Keratinocyte (primary cell): ENCODE results near the gene ZNF563. TPM values are rescaled to one million over a fixed set of nuclear protein-coding genes. Genes with fewer than 3 reads are reported as not detected.

Experiments used
- DNase-seq: peaks from one replicate; pipeline ENCODE4 v3.0.0-alpha.2; 2011; ENCODE audit warnings: low read depth, missing footprints, low spot score
- FAIRE-seq: peaks from 2 replicates; lab custom pipeline; 2011; peaks lifted over from hg19 to GRCh38; lab: Jason Lieb, UNC
- H2AFZ ChIP-seq: 2 replicates; pipeline ENCODE4 v1.6.0; 2012; ENCODE audit warnings: low read length, control low read depth, inconsistent platforms; ENCODE audit not compliant: control insufficient read depth
- H3K27ac ChIP-seq: 2 replicates; pipeline ENCODE4 v1.5.1; 2011; ENCODE audit warnings: low read length; ENCODE audit not compliant: control insufficient read depth, insufficient read depth
- H3K27me3 ChIP-seq: 3 replicates; pipeline ENCODE4 v1.6.0; 2011; ENCODE audit warnings: low read length; ENCODE audit not compliant: control insufficient read depth, insufficient read depth; ENCODE audit errors: extremely low read depth
- H3K36me3 ChIP-seq, 2 experiments: 2 replicates in 1 of 2; 3 replicates in 1 of 2; pipeline ENCODE4 v1.5.1; 2011; ENCODE audit warnings: low read length in 2 of 2, mild to moderate bottlenecking in 1 of 2; ENCODE audit not compliant: control insufficient read depth in 2 of 2, insufficient read depth in 2 of 2; ENCODE audit errors: extremely low read depth in 1 of 2
- H3K4me1 ChIP-seq: 3 replicates; pipeline ENCODE4 v1.5.1; 2011; ENCODE audit warnings: low read length; ENCODE audit not compliant: control insufficient read depth, insufficient read depth; ENCODE audit errors: extremely low read depth
- H3K4me2 ChIP-seq: 3 replicates; pipeline ENCODE4 v1.6.0; 2011; ENCODE audit warnings: low read depth, low read length; ENCODE audit not compliant: control insufficient read depth, insufficient read depth; ENCODE audit errors: extremely low read depth
- H3K4me3 ChIP-seq, 3 experiments: fragments of 200-600 bp in 1 of 3; sonication (generic) in 1 of 3; 2 replicates in 2 of 3; 3 replicates in 1 of 3; pipeline ENCODE4 v1.5.1; 2011 to 2016; ENCODE audit warnings: low read length in 3 of 3, mild to moderate bottlenecking in 3 of 3, control low read depth in 2 of 3, inconsistent platforms in 1 of 3, low read depth in 1 of 3, mixed read lengths in 1 of 3, mixed run types in 1 of 3, moderate library complexity in 1 of 3; ENCODE audit not compliant: control insufficient read depth in 2 of 3, insufficient read depth in 2 of 3; ENCODE audit errors: extremely low read depth in 1 of 3
- H3K79me2 ChIP-seq: 2 replicates; pipeline ENCODE4 v1.6.0; 2012; ENCODE audit warnings: low read length; ENCODE audit not compliant: control insufficient read depth, insufficient read depth
- H3K9ac ChIP-seq: 3 replicates; pipeline ENCODE4 v1.6.0; 2011; ENCODE audit warnings: low read length; ENCODE audit not compliant: control insufficient read depth, insufficient read depth; ENCODE audit errors: extremely low read depth
- H3K9me1 ChIP-seq: 3 replicates; pipeline ENCODE4 v1.6.0; 2011; ENCODE audit warnings: low read length; ENCODE audit not compliant: control insufficient read depth, insufficient read depth; ENCODE audit errors: extremely low read depth
- H3K9me3 ChIP-seq: 2 replicates; pipeline ENCODE4 v1.5.1; 2012; ENCODE audit warnings: low read depth, low read length; ENCODE audit not compliant: control insufficient read depth
- H4K20me1 ChIP-seq: 3 replicates; pipeline ENCODE4 v1.6.0; 2011; ENCODE audit warnings: low read length; ENCODE audit not compliant: control insufficient read depth, insufficient read depth; ENCODE audit errors: extremely low read depth
- EZH2 ChIP-seq: IDR thresholded peaks from one replicate; pipeline ENCODE4 v1.6.1; 2012; ENCODE audit warnings: inconsistent platforms, mild to moderate bottlenecking, low read length, moderate library complexity
- dilution Hi-C: fragments of 300-500 bp; cut with MboI; formaldehyde crosslinking; loops from one replicate; pipeline ENCODE4 v1.7.0; 2020; ENCODE audit warnings: low sequenced_read_pairs; ENCODE audit not compliant: extremely low pct_ligation_motif_present
- polyA plus RNA-seq, 5 experiments: library from polyadenylated mRNA; depleted of rRNA in 3 of 5; stranded (reverse) in 3 of 5; stranded (forward) in 1 of 5; unstranded in 1 of 5; fragments of >200 nt; gene quantifications; 1 replicate in 1 of 5; 2 replicates in 3 of 5; 3 replicates in 1 of 5; pipeline versions ENCODE4 v1.2.1 to v1.2.3, GENCODE V29; 2011 to 2012; ENCODE audit warnings: missing spikeins in 2 of 5, low read depth in 1 of 5, low replicate concordance in 1 of 5
- TF ChIP-seq, protein P1 (sequence below), 3 experiments: IDR thresholded peaks in 1 of 3; conservative IDR thresholded peaks in 1 of 3; optimal IDR thresholded peaks in 1 of 3; 2 replicates in 2 of 3; 3 replicates in 1 of 3; pipeline versions ENCODE3 to v1.5.1; 2011; ENCODE audit warnings: low read length in 3 of 3, mild to moderate bottlenecking in 3 of 3, moderate library complexity in 2 of 3, control low read depth in 1 of 3, inconsistent platforms in 1 of 3; ENCODE audit not compliant: insufficient read depth in 2 of 3; ENCODE audit errors: extremely low read depth in 1 of 3

Gene ZNF563
- polyA plus RNA-seq, 1 donor (not counting 4 experiments of a cell fraction or from before 2014, with no cell fraction given), result 4.7 TPM

DNA sequence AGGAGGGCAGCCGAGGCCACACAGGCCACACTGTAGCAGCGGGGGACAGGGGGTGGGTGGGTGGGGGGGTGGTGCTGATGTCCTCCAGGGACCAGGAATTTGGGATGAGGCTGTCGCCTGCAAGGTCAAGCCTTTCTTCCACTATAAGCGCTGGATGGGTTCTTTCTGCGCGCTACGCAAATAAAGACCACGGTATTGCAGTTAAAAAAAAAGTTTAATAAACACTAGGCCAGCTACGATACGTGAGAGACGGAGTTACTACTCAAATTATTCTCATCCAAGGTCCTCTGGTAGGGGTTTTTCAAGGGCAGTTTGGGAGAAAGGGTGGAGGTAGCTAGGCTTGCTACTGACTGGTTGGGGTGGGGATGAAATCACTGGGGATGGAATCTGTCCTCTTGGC, 38.2 kb downstream of the ZNF563 start:
- Histone ChIP-seq H3K4me2 (peak overlapping the region; percentile 58), H3K79me2 (peaks cover 32% of the 10 kb centered on the region), H2AFZ (peak overlapping the region; percentile 94), H3K9me1 (no peaks in the 10 kb centered on the region), H3K9me3 (no peaks in the 10 kb centered on the region), H3K27me3 (no peaks in the 10 kb centered on the region), H4K20me1 (no peaks in the 10 kb centered on the region), H3K27ac (peak overlapping the region; percentile 77), H3K9ac (peak overlapping the region; percentile 91), H3K4me3 (peak overlapping the region; percentile 88 to 92 (median 91)), H3K36me3 (peaks cover 0 to 4% of the 10 kb centered on the region in 2 experiments), H3K4me1 (peaks cover 7% of the 10 kb centered on the region)
- dilution Hi-C loops, result no loop called here
- FAIRE-seq (no peak), DNase-seq (no peak)
- TF ChIP-seq, protein P1, sequence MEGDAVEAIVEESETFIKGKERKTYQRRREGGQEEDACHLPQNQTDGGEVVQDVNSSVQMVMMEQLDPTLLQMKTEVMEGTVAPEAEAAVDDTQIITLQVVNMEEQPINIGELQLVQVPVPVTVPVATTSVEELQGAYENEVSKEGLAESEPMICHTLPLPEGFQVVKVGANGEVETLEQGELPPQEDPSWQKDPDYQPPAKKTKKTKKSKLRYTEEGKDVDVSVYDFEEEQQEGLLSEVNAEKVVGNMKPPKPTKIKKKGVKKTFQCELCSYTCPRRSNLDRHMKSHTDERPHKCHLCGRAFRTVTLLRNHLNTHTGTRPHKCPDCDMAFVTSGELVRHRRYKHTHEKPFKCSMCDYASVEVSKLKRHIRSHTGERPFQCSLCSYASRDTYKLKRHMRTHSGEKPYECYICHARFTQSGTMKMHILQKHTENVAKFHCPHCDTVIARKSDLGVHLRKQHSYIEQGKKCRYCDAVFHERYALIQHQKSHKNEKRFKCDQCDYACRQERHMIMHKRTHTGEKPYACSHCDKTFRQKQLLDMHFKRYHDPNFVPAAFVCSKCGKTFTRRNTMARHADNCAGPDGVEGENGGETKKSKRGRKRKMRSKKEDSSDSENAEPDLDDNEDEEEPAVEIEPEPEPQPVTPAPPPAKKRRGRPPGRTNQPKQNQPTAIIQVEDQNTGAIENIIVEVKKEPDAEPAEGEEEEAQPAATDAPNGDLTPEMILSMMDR (optimal IDR thresholded peaks at IDR 0.05 in 1 of 3, IDR thresholded peaks at IDR 0.05 in 1 of 3, conservative IDR thresholded peaks at IDR 0.05 in 1 of 3; ENCODE audit: extremely low read depth in 1 of 3, insufficient read depth in 2 of 3, low read length in 3 of 3), result no peak
- TF ChIP-seq EZH2, result no peak

DNA sequence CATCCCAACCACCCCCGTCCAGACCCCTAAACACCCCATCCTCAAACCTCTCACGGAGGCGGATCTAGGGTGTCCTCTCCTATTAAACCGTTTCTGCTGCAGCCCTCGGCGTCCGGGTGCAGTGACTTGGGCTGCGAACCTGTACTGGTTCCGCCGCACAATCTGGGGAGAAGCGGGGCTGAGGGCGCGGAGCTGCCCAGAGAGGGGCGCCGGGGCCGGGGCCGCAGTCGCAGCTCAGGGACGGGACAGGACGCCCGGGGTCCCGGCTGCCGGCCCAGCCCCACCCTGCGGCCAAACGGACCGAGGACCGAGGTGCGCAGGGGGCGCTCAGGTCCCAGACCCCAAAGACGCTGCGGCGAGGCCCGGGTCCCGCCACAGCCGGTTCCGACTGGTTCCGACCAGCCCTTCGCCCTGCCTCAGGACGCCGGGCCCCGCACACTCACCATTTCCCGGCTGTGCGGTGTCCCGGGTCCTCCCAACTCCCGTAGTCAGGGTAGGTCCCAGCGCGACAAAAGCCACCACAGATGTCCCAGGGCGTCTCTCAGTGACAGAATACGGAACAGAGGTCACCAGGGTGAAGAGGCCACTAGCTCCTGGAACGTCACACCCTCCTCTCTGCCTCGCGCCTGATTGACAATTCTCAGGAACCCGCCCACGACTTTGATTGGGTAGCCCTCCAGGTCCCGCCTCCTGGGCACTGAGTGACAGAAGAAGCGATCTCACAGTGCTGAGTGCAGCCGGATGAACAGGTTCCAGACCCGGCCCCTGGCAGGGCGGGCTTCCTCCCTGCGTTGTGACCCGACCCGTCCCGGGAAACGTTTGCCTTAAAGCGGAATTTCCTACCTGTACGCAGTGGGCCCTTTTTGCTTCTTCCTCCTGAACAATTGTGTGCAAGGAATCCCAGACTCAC, 38.9 kb downstream of the ZNF563 start, which contains the start of gene ZNF44:
Gene ZNF44 (minus strand): TSS at position 635 of the 910 bp plus-strand sequence. CDS start 189 bp downstream, at position 446.
- no peaks in the 10 kb centered on the region for H4K20me1 ChIP-seq
- DNase-seq (peak; percentile 85), FAIRE-seq (peak; percentile 87)
- H3K9me3 ChIP-seq, result no peaks in the 10 kb centered on the region
- peak within 1 kb of the TSS; percentile 77 for H3K27ac ChIP-seq
- TF ChIP-seq, protein P1 (optimal IDR thresholded peaks at IDR 0.05 in 1 of 3, IDR thresholded peaks at IDR 0.05 in 1 of 3, conservative IDR thresholded peaks at IDR 0.05 in 1 of 3; ENCODE audit: extremely low read depth in 1 of 3, insufficient read depth in 2 of 3, low read length in 3 of 3), result no peak
- H3K9ac ChIP-seq, result peak within 1 kb of the TSS; percentile 91
- H3K4me1 ChIP-seq, result peaks cover 10% of the 10 kb centered on the region
- peak within 1 kb of the TSS; percentile 90 for H3K4me2 ChIP-seq
- dilution Hi-C loops, result no loop called here
- peaks cover 34% of the 10 kb centered on the region for H3K79me2 ChIP-seq
- peak within 1 kb of the TSS; percentile 96 for H2AFZ ChIP-seq
- H3K4me3 ChIP-seq, result peak within 1 kb of the TSS; percentile 88 to 92 (median 91)
- no peaks in the 10 kb centered on the region for H3K27me3 ChIP-seq
- H3K9me1 ChIP-seq, result no peaks in the 10 kb centered on the region
- peaks cover 0 to 4% of the 10 kb centered on the region in 2 experiments for H3K36me3 ChIP-seq
